NOMO-1 treated with DMSO at 0.1 percent for 48 hours (cell line): Measurements from ENCODE around the gene TPT1.

Source experiments
- DNase-seq: peaks from one replicate; lab custom pipeline; 2025; ENCODE audit not compliant: unreplicated experiment; lab: John Stamatoyannopoulos, UW

Gene TPT1

DNA sequence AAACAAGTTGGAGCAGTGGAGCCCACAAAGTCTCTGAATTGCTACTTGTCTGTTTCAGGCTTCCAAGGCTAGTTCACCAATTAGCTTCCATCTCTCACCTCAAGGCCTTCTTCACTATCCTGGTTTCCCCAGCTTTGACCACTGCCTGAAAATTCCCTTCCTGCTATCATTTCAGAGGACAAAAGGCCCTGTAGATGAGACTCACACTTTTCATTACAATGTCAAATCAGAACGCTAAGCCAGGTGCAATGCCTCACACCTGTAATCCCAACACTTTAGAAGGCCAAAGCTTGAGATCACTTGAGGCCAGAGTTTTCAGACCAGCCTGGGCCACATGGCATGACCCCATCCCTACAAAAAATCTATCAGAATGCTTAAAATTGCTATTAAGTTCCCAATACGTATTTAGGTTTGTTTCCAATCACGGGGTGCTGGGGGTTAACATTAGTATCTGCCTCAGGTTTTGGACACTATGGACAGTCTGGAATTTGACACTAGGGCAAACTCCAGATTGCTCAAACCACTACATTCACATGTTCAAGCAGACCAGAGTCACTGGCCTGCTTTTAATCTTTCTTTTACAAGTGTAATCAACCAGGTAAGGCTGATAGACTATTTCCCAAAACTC is 5.5 kb downstream of the TPT1 start:
- DNase-seq = no peak

DNA sequence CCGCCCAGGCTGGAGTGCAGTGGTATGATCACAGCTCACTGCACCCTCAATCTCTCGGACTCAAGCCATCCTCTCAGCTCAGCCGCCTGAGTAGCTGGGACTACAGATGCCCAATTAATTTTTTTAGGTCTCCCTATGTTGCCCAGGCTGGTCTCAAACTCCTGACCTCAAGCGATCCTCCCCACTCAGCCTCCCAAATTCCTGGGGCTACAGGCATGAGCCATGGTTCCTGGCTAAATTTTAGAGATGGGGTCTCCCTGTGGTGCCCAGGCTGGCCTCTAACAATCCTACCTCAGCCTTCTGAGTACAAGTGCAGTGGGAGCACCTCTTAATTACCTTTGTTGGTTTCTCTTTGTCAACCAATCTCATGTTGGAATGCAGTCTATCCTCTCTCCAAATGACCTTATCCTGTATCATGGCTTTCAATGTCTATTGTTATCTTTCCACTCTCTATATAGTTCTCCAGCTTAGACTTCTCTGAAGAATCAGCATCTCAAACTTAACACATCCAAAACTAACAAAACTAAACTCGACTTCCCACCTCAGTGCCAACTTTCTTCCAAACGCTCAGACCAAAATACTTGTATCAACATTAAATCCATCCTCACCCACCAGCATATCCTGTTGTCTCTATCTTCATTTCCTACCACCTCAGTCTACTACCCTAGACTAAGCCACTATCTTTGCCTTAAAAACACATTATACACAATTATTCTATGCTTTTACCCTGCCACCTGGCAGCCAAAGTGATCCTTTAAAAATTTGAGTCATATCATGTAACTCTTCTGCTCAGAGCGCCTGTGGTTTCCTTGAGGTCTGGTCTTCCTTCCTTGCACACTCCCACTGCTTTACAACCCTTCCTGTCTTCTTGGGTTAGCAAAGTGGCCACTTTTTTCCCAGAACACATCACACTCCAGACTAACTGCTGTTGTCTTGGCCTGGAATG is 6.7 kb downstream of the TPT1 start:
- peak; percentile 30 for DNase-seq

DNA sequence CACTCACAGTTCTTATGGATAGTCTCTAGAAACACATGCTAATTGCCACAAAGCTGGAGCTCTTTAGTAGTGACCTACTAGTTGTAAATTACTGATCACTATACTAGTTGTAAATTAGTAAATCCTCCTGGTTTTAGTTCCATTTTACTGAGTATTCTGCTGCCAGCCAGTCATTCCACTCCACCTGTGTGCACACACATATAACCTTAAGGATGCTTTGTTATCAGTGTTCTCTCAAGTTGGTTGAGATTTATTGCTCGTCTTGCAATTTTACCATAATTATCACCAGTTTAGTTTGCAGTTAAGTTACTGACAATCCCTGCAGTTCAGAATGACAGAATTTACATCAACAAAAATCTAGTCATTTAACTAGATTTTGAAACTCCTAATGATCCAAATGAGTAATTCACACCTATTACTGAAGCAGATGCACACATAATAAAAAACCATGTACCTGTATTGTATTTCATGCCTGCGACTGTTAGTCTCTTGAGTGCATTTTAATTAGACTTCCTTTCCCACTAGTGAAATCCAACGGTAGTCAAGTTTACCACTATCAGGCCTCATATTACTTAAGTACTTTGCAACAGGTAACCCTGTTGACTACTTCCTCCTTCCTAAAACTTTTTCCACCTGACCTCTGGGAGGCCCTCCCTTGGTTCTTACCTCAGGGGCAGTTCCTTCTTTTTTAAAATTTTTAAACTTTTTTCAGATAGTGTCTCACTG is 7.6 kb downstream of the TPT1 start:
- peak; percentile 20 for DNase-seq

DNA sequence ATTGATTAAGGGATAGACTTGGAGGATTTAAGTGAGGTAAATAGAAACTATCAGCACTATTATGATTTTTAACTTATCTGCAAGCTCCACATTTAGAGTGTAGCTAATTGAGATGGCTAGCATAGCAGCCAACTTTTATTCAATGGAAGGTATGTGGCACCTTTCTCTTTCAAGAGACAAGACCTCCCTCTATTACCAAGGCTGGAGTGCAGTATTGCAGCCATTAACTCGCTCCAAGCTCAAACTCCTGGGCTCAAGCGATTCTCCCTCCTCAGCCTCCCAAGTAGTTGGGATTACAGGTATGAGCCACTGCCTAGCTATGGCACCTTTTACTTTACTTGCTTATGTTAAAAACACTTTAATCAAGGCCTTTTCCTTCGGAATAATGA is 8.2 kb downstream of the TPT1 start:
- no peak for DNase-seq

DNA sequence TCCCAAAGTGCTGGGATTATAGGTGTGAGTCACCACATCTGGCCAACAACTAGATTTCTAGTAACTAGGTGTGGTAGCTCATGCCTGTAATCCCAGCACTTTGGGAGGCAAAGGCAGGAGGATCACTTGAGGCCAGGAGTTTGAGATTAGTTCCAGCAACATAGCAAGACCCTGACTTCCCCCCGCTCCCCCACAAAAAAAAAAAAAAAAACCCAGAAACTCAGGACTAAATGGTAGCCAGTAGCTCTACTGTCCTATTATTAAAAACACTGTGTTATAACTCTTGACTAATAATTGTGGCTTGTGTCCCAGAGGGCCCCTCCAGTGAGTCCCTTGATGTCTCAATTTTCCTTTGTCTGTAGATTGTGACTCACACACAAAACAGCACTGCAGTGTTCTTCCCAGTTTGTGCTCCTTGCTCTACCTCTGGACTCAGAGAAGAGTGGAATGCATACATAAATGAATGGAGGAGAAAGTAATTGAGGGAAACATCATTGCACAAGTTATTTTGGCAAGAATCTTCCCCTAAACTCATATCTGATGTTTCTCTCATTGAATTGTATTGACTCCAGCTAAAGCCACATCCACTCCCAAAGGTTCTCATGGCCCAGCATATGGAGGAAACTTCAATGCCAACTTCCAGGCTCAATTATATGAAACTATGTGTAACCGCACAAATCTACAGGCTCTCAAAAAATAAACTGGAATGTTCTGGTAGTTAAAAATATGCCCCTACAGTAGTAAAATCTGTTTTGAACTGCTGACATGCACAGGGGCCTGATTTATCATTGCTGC is 8.8 kb downstream of the TPT1 start:
- DNase-seq = no peak

DNA sequence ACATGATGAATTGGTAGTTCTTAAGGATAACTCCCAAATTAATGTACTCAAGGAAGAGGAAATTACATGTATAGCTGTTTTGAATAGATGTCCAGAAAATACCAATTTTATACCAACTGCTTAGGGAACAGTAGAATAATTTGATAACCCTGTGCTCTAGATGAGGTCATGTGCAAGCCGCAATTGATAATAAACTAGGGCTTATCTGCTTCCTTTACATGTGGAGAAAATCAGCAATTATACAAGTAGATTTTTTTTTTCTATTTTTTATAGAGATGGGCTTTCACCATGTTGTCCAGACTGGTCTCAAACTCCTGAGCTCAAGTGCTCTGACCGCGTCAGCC is 9.3 kb downstream of the TPT1 start:
- no peak for DNase-seq

DNA sequence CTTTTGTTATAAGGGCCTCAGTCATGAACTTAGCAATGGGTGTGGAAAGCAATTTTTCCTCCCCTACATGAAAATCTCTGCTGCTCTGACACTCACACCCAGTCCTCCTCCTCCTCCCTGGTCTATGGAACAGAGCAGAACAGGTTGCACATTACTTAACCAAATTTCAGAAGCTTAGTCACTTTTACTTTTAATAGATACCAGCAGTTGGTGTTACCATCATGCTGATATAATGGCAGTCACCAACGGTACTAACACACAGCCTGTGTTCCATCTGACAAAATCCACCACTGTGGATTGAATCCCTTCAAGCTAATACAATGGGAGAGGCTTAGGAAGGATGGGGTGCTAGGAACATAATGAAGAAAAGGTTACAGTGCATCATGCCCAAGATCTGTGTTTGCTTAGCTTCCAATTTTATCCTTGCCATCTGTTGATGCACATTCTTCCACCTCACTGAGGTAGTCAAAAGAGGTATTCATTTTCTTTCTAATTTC is 9.8 kb downstream of the TPT1 start:
- DNase-seq = no peak

DNA sequence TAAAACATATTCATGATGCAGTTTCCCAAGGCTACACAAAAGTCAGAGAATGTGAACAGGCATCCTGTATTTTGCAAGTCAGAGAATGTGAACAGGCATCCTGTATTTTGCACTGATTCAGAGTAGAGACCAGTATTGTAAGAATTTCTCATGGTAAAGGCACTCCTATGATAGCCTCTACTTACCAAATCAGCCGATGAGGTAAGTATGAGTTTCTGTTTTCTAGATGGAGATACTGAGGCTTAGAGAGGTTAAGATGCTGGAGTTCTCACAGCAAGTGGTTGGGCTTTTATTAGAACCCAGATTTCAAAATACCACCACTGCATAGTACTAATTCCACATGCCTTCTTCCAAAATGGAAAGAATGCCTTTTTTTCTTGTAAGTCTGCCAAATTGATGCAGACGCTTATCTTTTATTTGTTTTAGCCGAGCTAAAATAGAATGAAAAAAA is 12.3 kb downstream of the TPT1 start:
- DNase-seq = no peak

DNA sequence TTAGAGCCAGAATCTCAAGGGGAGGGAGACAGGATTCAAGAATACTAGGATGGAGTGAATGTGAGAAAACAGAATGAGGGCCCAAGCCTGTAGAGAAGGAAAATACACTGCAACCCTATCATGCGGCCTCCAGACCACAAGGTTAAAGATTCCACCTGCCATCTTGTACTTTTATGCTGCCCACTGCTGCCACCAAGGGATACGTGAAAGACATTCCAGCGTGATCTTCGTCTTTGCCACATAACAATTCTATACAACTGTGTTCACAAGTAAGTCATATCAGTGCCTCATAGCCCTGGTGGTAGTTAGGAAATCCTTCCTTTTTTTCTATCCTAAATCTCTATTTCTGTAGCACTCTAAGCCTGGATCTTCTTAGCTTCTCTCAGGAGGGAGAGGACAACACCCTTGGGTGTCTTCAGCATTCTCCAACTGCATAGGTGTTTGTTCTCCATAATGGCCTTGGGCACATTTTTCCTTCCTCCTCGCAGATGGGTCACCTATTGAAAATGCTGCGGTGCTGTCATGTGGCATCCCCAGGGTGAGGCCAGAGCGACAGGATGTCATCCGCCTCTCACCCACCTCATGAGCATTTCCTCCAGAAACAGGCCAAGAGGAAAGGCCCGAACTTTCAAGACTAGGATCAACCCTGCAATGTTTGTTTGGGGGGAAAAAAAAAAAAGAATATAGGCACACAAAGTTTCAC is 13.6 kb downstream of the TPT1 start:
- no peak for DNase-seq

DNA sequence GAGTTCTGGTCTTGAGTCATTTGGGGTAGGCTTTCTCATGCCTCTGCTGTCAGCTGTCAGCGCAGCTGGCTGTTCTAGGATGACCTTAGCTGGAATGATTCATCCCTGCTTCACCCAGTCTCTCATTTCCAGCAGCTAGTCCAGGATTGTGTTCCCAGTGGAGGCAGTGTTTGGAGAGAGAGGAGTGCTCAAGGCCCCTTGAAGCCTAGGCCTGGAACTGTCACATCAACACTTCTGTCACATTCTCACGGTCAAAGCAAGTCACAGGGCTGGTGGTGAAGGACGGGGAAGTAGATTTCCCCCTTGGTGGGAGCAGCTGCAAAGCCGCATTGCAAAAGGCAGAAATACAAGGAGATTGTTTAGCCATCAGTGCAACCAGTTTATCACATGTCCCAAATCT is 15.2 kb downstream of the TPT1 start:
- DNase-seq = no peak

DNA sequence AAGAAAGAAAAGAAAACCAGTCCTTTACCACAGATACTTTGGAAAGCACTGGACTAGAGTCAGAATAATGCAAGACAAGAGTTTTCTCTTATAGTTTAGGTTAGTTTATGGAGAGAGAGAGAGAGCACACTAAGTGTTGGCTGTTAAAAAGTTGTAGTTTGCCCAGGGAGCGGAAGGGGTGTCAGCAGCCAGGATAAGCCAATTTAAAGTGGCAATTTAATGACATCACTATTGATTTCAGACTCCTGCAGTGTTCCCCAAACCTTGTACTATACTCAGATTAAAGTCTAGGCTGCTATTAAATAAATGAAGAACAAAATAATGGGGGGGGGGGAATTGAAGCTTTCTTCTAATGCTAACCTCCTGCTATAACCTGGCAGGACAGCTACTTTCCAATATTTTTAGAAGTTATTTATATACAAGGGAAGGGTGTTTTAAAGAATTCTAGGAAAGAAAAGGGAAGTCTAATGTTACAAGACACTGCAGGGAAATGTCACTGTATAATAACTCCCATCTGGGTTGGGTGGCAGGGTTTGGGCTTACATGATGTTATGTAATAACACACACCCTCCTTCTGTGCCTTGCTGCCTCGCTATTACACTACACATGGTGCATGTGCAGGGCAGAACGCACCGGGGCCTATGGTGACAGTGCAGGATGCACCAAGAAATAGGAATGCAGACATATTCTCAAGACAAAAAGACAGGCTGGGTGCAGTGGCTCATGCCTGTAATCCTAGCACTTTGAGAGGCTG is 19.9 kb downstream of the TPT1 start:
- peak; percentile 55 for DNase-seq

DNA sequence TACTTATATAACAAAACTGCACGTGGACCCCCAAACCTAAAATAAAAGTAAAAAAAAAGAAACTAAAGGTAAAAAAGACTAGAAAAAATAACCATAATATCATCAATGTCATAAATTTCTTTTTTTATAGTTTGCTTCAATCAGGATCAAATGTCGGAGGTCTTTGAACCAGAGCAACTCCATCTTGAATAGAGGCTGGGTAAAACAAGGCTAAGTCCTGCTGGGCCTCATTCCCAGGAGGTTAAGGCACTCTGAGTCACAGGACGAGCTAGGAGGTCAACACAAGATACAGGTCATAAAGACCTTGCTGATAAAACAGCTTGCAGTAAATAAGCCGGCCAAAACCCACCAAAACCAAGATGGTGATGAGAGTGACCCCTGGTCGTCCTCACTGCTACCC is 24.0 kb downstream of the TPT1 start:
- no peak for DNase-seq

DNA sequence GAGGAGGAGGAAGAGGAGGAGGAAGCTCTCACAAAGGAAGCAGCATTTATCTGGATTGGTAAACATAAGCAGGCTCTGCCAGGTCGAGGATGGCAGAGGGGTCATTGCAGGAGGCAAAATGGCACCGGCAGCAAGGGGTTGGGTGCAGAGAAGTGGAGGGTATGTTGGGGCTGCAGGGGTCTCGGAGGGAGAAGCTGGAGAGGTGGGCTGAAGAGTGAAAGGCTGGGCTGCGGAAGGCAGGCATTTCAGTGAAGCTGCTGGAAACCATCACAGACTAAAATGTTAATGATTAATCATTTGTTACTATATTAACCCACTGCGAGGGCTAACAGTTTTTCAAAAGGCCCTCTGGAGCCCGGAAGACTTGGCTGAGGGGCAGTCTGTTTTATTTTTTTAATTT is 24.6 kb downstream of the TPT1 start:
- no peak for DNase-seq

DNA sequence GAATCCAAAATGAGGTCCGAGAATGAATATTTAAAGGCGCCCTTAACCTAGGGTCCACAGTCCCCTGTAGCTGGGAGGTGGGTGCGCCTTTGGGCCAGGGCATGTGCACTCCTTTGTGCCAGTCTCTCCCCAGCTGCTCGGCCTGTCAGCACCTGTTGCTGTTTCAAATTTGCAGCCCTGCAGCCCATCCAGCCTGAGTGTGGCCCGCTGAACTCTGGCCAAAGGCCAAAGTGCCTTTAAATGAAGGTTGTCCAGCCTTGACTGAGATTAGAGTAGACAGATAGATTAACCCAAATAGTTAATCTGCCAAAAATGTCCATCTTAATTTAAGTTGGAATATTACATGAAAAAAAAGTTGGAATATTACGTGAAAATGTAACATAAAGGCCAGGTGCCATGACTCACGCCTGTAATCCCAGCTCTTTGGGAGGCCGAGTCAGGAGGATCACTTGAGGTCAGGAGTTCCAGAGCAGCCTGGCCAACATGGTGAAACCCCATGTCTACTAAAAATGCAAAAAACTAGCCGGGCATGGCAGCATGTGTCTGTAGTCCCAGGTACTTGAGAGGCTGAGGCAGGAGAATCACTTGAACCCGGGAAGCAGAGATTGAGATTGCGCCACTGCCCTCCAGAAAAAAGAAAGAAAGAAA is 25.3 kb downstream of the TPT1 start:
- DNase-seq = no peak

DNA sequence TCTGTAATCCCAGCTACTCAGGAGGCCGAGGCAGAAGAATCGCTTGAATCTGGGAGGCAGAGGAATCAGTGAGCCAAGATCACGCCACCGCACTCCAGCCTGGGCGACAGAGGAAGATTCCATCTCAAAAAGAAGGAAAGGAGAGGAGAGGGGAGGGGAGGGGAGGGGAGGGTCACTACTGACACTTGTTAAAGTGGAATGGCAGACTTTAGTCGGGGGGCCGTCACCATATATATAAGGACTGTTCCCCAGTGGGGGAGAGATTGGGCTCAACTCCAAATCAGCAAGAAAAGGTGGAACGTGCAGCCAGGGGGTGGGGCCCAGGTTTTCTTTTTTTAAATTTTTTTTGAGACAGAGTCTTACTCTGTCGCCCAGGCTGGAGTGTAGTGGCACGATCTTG is 26.2 kb downstream of the TPT1 start:
- no peak for DNase-seq

DNA sequence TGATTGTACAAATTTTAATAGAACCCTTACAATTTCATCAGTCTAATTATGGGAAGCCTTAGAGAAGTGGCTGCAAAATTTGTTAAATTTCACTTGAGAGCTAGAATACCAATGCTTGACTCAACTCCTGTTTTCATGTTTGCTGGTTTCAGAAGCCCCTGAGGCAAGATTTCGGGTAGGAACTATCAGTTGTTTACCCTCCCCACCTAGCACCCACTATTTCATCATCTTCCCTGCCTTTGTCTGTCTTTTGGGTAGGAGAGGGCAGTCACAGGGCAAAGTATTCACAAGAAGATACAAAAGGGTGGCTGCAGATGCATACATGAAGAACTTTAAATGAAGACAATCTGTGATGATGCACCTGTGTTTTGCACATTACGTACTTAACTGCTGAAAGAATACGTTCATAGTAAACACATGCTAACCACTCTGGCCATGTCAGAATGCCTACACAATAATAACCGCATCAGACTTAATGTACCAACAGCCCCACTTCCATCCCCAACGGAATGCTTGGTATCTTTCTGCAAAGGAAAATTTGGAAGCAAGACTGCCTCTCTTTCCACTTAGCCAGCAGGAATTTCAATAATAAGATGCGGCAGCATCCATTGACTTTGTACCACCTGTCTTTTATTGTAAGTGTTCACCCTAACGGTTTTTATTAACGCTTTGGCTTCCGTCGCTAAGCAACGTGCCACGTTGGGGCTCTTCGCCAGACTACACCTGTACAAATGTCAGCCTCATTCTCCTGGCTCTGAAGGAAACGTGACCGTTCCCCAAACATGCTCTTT is 30.4 kb downstream of the TPT1 start:
- no peak for DNase-seq

DNA sequence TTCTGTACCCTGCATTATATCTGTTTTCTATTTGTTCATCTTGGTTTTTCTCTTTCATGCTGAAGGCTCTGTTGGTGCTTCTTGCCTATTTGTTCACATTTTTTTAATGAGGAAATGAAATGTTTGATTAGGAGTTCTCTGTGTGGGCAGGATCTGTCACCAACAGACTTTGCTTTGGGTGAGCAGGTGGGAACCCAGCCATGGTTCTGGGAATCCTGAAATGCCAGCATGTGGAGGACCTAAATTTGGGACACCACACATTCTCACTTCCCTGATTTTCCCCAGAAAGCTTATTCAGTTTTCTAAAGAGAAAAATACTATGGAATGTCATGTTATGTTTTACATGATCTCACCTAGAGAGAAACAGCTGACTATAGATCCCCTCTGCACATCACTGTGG is 34.0 kb downstream of the TPT1 start:
- no peak for DNase-seq

DNA sequence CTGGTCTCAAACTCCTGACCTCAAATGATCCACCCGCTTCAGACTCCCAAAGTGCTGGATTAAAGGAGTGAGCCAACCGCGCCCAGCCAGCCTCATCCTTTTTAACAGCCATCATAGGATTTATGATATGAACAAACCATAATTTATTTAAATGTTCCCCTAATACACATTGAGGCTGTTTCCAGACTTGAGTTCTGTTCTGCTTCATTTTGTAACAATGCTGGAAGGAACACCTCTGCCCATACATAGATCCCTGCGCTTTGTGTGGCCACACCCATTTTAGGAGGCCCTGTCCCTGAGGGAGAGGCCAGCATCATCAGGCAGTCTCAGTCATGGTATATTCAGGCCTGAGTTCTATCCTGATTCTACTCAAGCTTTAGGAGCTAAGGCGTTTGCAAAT is 35.9 kb downstream of the TPT1 start:
- DNase-seq = no peak
